Activated naive CD4-positive, alpha-beta T cell treated with anti-CD3 and anti-CD28 coated beads, Interleukin-2, amount 10 ng/mL, durations not matched to agents 7 days and 5 days (primary cell): ENCODE data around the gene PANK3.

Source experiments
- CTCF ChIA-PET: fragments of 350-600 bp; sonication (Branson Sonifier 250); formaldehyde crosslinking; loops from one replicate; lab custom pipeline; 2021; ENCODE audit warnings: antibody characterized with exemption; lab: Charles Lee
- DNase-seq: peaks from one replicate; pipeline ENCODE4 v3.0.0-alpha.2; 2020
- H3K27ac Mint-ChIP-seq: one replicate; pipeline ENCODE4 v1.8.0; 2021; ENCODE audit warnings: mild to moderate bottlenecking, moderate library complexity, mixed read lengths
- H3K27me3 Mint-ChIP-seq: one replicate; pipeline ENCODE4 v1.8.0; 2021; ENCODE audit warnings: mild to moderate bottlenecking, mixed read lengths
- H3K36me3 Mint-ChIP-seq: one replicate; pipeline ENCODE4 v1.8.0; 2021; ENCODE audit warnings: mixed read lengths
- H3K4me1 Mint-ChIP-seq: one replicate; pipeline ENCODE4 v1.8.0; 2021; ENCODE audit warnings: mixed read lengths
- H3K4me3 Mint-ChIP-seq: one replicate; pipeline ENCODE4 v1.8.0; 2021; ENCODE audit warnings: mild to moderate bottlenecking, moderate library complexity, mixed read lengths
- H3K9me3 Mint-ChIP-seq: one replicate; pipeline ENCODE4 v1.8.0; 2021; ENCODE audit warnings: mixed read lengths

PANK3 gene

GRCh38 chr5:168578538-168579487 is at the start of gene PANK3:
TSS of gene PANK3 (minus strand) at chr5:168579368. CDS start at chr5:168579283, 85 bp downstream.
- peak within 1 kb of the TSS; percentile 96 for H3K27ac Mint-ChIP-seq
- peaks cover 4% of the 10 kb centered on the region for H3K9me3 Mint-ChIP-seq
- no peak for DNase-seq
- H3K4me3 Mint-ChIP-seq = peak within 1 kb of the TSS; percentile 94
- peaks cover 23% of the 10 kb centered on the region for H3K36me3 Mint-ChIP-seq
- no peaks in the 10 kb centered on the region for H3K27me3 Mint-ChIP-seq
- H3K4me1 Mint-ChIP-seq = peaks cover 41% of the 10 kb centered on the region
- CTCF ChIA-PET = no interaction called here

DNA sequence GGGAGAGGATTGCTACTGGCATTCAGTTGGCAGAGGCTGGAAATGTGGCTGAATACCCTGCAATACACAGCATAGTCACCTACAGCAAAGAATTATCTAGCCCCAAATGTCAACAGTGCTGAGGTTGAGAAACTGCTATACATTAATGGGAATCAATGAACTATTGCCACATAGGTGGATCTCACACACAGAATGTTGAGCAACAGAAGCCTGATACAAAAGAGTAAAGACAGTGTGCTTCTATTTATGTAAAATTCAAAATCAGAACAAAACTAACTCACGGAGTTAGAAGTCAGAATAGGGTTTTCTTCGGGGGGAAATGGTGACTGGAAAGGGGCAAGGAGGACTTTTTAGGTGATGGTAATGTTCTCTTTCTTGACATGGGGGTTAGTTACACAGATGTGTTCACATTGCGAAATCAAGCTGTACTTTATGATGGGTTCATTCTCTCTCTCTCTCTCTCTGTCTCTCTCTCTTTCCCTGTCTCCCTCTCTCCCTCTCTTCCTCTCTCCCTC is 45.7 kb upstream of the PANK3 start:
- no peaks in the 10 kb centered on the region for H3K36me3 Mint-ChIP-seq
- no peak overlapping the region for H3K4me3 Mint-ChIP-seq
- no peaks in the 10 kb centered on the region for H3K4me1 Mint-ChIP-seq
- H3K27ac Mint-ChIP-seq = no peak overlapping the region
- H3K9me3 Mint-ChIP-seq = no peaks in the 10 kb centered on the region
- CTCF ChIA-PET = no interaction called here
- peaks cover 7% of the 10 kb centered on the region for H3K27me3 Mint-ChIP-seq
- DNase-seq = no peak

- Mint-ChIP-seq H3K27me3 (peaks cover 6% of the 10 kb centered on the region), H3K4me3 (no peak overlapping the region), H3K36me3 (no peaks in the 10 kb centered on the region), H3K9me3 (no peaks in the 10 kb centered on the region), H3K27ac (no peak overlapping the region), H3K4me1 (no peaks in the 10 kb centered on the region)
- no peak for DNase-seq
- CTCF ChIA-PET = no interaction called here
These were observed 41.6 kb upstream of the PANK3 start for GRCh38 chr5:168620807-168621206.

- Mint-ChIP-seq H3K27ac (no peak overlapping the region), H3K4me3 (no peak overlapping the region), H3K4me1 (peaks cover 9% of the 10 kb centered on the region), H3K36me3 (no peaks in the 10 kb centered on the region), H3K27me3 (no peaks in the 10 kb centered on the region), H3K9me3 (no peaks in the 10 kb centered on the region)
- DNase-seq = no peak
- CTCF ChIA-PET = no interaction called here
These were observed 35.5 kb upstream of the PANK3 start for GRCh38 chr5:168614661-168615060.

DNA sequence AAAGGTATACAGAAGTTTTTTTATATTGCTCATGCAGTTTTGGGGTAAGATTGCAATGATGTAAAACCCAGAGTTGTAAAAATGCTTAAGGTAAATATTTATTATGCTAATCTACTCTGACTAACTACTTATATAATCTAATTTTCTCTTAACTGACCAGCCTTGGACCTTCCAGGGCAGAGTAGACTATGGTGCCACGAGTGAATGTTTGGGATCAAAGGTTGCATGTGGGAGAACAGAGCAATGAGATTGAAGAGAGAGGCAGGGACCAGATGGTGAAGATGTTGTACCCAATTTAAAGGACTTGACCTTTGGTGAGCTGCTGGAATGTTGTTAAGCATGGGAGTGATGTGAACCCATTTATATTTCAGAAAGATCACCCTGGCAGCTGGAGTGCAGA is 34.8 kb upstream of the PANK3 start:
- H3K4me3 Mint-ChIP-seq = no peak overlapping the region

GRCh38 chr5:168613396-168613795 is 34.2 kb upstream of the PANK3 start:
- DNase-seq = no peak
- Mint-ChIP-seq H3K27me3 (no peaks in the 10 kb centered on the region), H3K9me3 (no peaks in the 10 kb centered on the region), H3K36me3 (no peaks in the 10 kb centered on the region), H3K4me3 (no peak overlapping the region), H3K27ac (no peak overlapping the region), H3K4me1 (peaks cover 9% of the 10 kb centered on the region)
- CTCF ChIA-PET = no interaction called here

More for the DNA sequence above, 34.8 kb upstream of the PANK3 start:
- H3K9me3 Mint-ChIP-seq = no peaks in the 10 kb centered on the region
- DNase-seq = no peak
- H3K4me1 Mint-ChIP-seq = peaks cover 9% of the 10 kb centered on the region
- no peaks in the 10 kb centered on the region for H3K36me3 Mint-ChIP-seq
- H3K27ac Mint-ChIP-seq = no peak overlapping the region
- H3K27me3 Mint-ChIP-seq = no peaks in the 10 kb centered on the region
- CTCF ChIA-PET = interaction anchor here (0.6 kb wide), 1 partner anchor 116 kb away, joined by 3 read pairs; no protein-coding TSS in a partner anchor

DNA sequence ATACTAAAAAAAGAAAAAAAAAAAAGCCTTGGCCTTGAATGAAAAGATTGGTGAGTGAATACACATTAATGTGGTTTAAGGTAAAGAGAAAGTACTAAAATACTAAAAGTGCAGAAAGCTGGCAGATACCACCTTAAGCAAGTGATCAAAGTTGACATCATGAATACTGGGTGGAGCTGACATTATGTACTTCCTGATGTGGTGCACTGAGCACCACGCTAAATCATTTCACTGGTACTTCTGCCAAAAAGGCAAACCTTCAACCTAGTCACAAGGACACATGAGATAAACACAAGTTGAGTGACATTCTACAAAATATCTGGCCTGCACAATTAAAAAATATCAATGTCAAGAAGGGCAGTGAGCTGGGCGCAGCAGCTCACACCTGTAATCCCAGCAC is 33.8 kb upstream of the PANK3 start:
- Mint-ChIP-seq H3K4me3 (no peak overlapping the region), H3K36me3 (no peaks in the 10 kb centered on the region), H3K27ac (no peak overlapping the region), H3K27me3 (no peaks in the 10 kb centered on the region), H3K9me3 (no peaks in the 10 kb centered on the region), H3K4me1 (peaks cover 9% of the 10 kb centered on the region)
- no peak for DNase-seq
- CTCF ChIA-PET = interaction anchor here (0.7 kb wide), 1 partner anchor 191 kb away, joined by 3 read pairs; no protein-coding TSS in a partner anchor

DNA sequence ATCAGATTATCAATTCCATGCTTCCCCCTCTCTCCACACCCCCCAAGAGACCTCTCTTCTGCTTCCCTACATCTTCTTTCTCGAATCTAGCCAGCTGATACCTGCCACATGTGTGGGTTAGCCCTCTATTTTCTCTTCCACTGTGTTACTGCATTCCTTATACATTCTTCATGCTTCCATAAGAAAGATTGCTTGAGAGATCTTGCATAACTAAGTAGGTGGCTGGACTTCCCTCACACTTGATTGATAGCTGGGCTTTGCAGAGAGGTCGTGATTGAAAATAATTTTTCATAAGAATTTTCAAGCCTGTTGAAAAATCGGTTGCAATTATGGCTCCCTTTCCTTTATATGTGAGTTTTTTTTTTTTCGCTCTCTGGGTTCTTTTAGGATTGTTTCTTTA is 33.0 kb upstream of the PANK3 start:
- DNase-seq = no peak
- CTCF ChIA-PET = interaction anchor here (0.7 kb wide), 1 partner anchor 191 kb away, joined by 3 read pairs; no protein-coding TSS in a partner anchor
- H3K9me3 Mint-ChIP-seq = no peaks in the 10 kb centered on the region

DNA sequence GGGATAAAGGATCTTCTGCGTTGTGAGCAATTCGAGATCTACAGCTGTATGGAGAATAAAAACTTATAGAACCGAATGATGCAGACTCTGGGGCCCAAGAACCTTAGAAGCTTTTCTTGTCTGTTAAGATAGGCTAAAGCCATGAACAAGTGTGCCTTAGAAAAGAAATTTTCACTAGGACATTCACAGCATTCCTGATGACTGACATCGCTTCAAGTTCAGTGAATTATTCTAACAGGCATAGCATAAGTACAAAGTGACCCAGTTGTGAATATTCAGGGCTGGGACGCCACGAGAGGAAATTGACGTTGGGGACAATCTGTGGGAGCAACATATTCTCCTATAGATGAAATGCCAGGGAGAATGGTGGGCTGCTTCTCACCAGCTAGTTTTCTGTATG is 32.0 kb upstream of the PANK3 start:
- Mint-ChIP-seq H3K9me3 (no peaks in the 10 kb centered on the region), H3K4me1 (peaks cover 9% of the 10 kb centered on the region), H3K36me3 (no peaks in the 10 kb centered on the region), H3K27ac (no peak overlapping the region), H3K4me3 (no peak overlapping the region), H3K27me3 (no peaks in the 10 kb centered on the region)
- CTCF ChIA-PET = no interaction called here
- no peak for DNase-seq

More for the DNA sequence above, 33.0 kb upstream of the PANK3 start:
- no peaks in the 10 kb centered on the region for H3K36me3 Mint-ChIP-seq
- H3K4me3 Mint-ChIP-seq = no peak overlapping the region
- H3K27ac Mint-ChIP-seq = no peak overlapping the region
- H3K27me3 Mint-ChIP-seq = no peaks in the 10 kb centered on the region
- peaks cover 9% of the 10 kb centered on the region for H3K4me1 Mint-ChIP-seq

GRCh38 chr5:168609806-168610482 is 30.8 kb upstream of the PANK3 start:
- H3K36me3 Mint-ChIP-seq = no peaks in the 10 kb centered on the region

GRCh38 chr5:168608821-168609220 is 29.7 kb upstream of the PANK3 start:
- CTCF ChIA-PET = no interaction called here
- no peak for DNase-seq
- no peak overlapping the region for H3K4me3 Mint-ChIP-seq
- no peaks in the 10 kb centered on the region for H3K27me3 Mint-ChIP-seq
- no peak overlapping the region for H3K27ac Mint-ChIP-seq
- H3K4me1 Mint-ChIP-seq = peaks cover 9% of the 10 kb centered on the region
- H3K36me3 Mint-ChIP-seq = no peaks in the 10 kb centered on the region
- H3K9me3 Mint-ChIP-seq = no peaks in the 10 kb centered on the region

More at GRCh38 chr5:168609806-168610482, 30.8 kb upstream of the PANK3 start:
- DNase-seq = no peak
- Mint-ChIP-seq H3K4me1 (peaks cover 9% of the 10 kb centered on the region), H3K27me3 (no peaks in the 10 kb centered on the region), H3K4me3 (no peak overlapping the region), H3K9me3 (no peaks in the 10 kb centered on the region), H3K27ac (no peak overlapping the region)
- CTCF ChIA-PET = no interaction called here

- no peaks in the 10 kb centered on the region for H3K27me3 Mint-ChIP-seq
- no peak overlapping the region for H3K4me3 Mint-ChIP-seq
- CTCF ChIA-PET = no interaction called here
- H3K36me3 Mint-ChIP-seq = no peaks in the 10 kb centered on the region
- peaks cover 8% of the 10 kb centered on the region for H3K4me1 Mint-ChIP-seq
- DNase-seq = no peak
- no peaks in the 10 kb centered on the region for H3K9me3 Mint-ChIP-seq
- no peak overlapping the region for H3K27ac Mint-ChIP-seq
These were observed 29.2 kb upstream of the PANK3 start for GRCh38 chr5:168608386-168608785.

DNA sequence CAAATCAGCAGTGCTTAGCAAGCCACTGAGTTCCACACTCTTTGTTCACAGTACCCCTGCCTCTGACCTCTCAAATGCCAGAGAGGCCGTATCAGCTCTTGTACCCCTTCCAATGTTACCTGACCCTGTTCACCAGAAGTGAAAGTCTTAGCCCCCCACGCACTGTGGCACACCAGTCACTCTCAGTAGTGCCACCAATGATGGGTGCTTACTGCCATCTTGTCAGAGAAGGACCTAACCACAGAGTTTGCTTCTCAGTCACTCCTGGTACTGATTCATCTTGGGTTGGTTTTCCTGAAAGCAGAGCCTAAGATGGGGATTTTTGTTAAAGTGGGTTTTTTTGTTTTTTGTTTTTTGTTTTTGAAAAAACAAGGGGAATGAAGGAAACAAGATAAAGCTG is 28.8 kb upstream of the PANK3 start:
- Mint-ChIP-seq H3K27ac (no peak overlapping the region), H3K4me1 (peaks cover 4% of the 10 kb centered on the region), H3K27me3 (no peaks in the 10 kb centered on the region), H3K36me3 (no peaks in the 10 kb centered on the region), H3K9me3 (no peaks in the 10 kb centered on the region), H3K4me3 (no peak overlapping the region)
- CTCF ChIA-PET = no interaction called here
- no peak for DNase-seq

DNA sequence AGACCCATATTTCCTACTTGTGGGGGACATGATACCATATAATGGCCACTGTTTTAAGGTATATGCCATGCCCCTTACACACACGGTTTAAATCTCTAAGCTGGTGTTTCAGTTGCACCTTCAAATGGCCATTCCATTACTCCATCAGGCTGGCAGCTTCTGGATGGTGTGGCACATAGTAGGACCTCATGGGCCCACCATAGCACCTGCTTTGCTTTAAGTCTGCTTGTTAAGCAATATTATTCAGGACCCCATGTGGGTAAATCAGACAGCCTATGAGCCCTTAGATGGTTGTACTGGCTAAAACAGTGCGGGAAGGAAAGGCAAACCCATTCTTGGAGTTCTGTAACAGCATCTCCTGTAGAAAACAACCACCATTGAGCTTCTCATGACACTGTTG is 27.4 kb upstream of the PANK3 start:
- CTCF ChIA-PET = no interaction called here
- Mint-ChIP-seq H3K4me1 (no peaks in the 10 kb centered on the region), H3K9me3 (no peaks in the 10 kb centered on the region), H3K4me3 (no peak overlapping the region), H3K27ac (no peak overlapping the region), H3K36me3 (no peaks in the 10 kb centered on the region), H3K27me3 (no peaks in the 10 kb centered on the region)
- no peak for DNase-seq
